Keratinocyte (primary cell): Measurements from ENCODE around the gene HORMAD2. TPM values are rescaled to one million over a fixed set of nuclear protein-coding genes. Genes with fewer than 3 reads are reported as not detected.

Source experiments
- DNase-seq: peaks from one replicate; pipeline ENCODE4 v3.0.0-alpha.2; 2011; ENCODE audit warnings: low read depth, missing footprints, low spot score
- FAIRE-seq: peaks from 2 replicates; lab custom pipeline; 2011; peaks lifted over from hg19 to GRCh38; lab: Jason Lieb, UNC
- H2AFZ ChIP-seq: 2 replicates; pipeline ENCODE4 v1.6.0; 2012; ENCODE audit warnings: low read length, control low read depth, inconsistent platforms; ENCODE audit not compliant: control insufficient read depth
- H3K27ac ChIP-seq: 2 replicates; pipeline ENCODE4 v1.5.1; 2011; ENCODE audit warnings: low read length; ENCODE audit not compliant: control insufficient read depth, insufficient read depth
- H3K27me3 ChIP-seq: 3 replicates; pipeline ENCODE4 v1.6.0; 2011; ENCODE audit warnings: low read length; ENCODE audit not compliant: control insufficient read depth, insufficient read depth; ENCODE audit errors: extremely low read depth
- H3K36me3 ChIP-seq, 2 experiments: 2 replicates in 1 of 2; 3 replicates in 1 of 2; pipeline ENCODE4 v1.5.1; 2011; ENCODE audit warnings: low read length in 2 of 2, mild to moderate bottlenecking in 1 of 2; ENCODE audit not compliant: control insufficient read depth in 2 of 2, insufficient read depth in 2 of 2; ENCODE audit errors: extremely low read depth in 1 of 2
- H3K4me1 ChIP-seq: 3 replicates; pipeline ENCODE4 v1.5.1; 2011; ENCODE audit warnings: low read length; ENCODE audit not compliant: control insufficient read depth, insufficient read depth; ENCODE audit errors: extremely low read depth
- H3K4me2 ChIP-seq: 3 replicates; pipeline ENCODE4 v1.6.0; 2011; ENCODE audit warnings: low read depth, low read length; ENCODE audit not compliant: control insufficient read depth, insufficient read depth; ENCODE audit errors: extremely low read depth
- H3K4me3 ChIP-seq, 3 experiments: fragments of 200-600 bp in 1 of 3; sonication (generic) in 1 of 3; 2 replicates in 2 of 3; 3 replicates in 1 of 3; pipeline ENCODE4 v1.5.1; 2011 to 2016; ENCODE audit warnings: low read length in 3 of 3, mild to moderate bottlenecking in 3 of 3, control low read depth in 2 of 3, inconsistent platforms in 1 of 3, low read depth in 1 of 3, mixed read lengths in 1 of 3, mixed run types in 1 of 3, moderate library complexity in 1 of 3; ENCODE audit not compliant: control insufficient read depth in 2 of 3, insufficient read depth in 2 of 3; ENCODE audit errors: extremely low read depth in 1 of 3
- H3K79me2 ChIP-seq: 2 replicates; pipeline ENCODE4 v1.6.0; 2012; ENCODE audit warnings: low read length; ENCODE audit not compliant: control insufficient read depth, insufficient read depth
- H3K9ac ChIP-seq: 3 replicates; pipeline ENCODE4 v1.6.0; 2011; ENCODE audit warnings: low read length; ENCODE audit not compliant: control insufficient read depth, insufficient read depth; ENCODE audit errors: extremely low read depth
- H3K9me1 ChIP-seq: 3 replicates; pipeline ENCODE4 v1.6.0; 2011; ENCODE audit warnings: low read length; ENCODE audit not compliant: control insufficient read depth, insufficient read depth; ENCODE audit errors: extremely low read depth
- H3K9me3 ChIP-seq: 2 replicates; pipeline ENCODE4 v1.5.1; 2012; ENCODE audit warnings: low read depth, low read length; ENCODE audit not compliant: control insufficient read depth
- H4K20me1 ChIP-seq: 3 replicates; pipeline ENCODE4 v1.6.0; 2011; ENCODE audit warnings: low read length; ENCODE audit not compliant: control insufficient read depth, insufficient read depth; ENCODE audit errors: extremely low read depth
- CTCF ChIP-seq, 3 experiments: IDR thresholded peaks in 1 of 3; conservative IDR thresholded peaks in 1 of 3; optimal IDR thresholded peaks in 1 of 3; 2 replicates in 2 of 3; 3 replicates in 1 of 3; pipeline versions ENCODE3 to v1.5.1; 2011; ENCODE audit warnings: low read length in 3 of 3, mild to moderate bottlenecking in 3 of 3, moderate library complexity in 2 of 3, control low read depth in 1 of 3, inconsistent platforms in 1 of 3; ENCODE audit not compliant: insufficient read depth in 2 of 3; ENCODE audit errors: extremely low read depth in 1 of 3
- EZH2 ChIP-seq: IDR thresholded peaks from one replicate; pipeline ENCODE4 v1.6.1; 2012; ENCODE audit warnings: inconsistent platforms, mild to moderate bottlenecking, low read length, moderate library complexity
- dilution Hi-C: fragments of 300-500 bp; cut with MboI; formaldehyde crosslinking; loops from one replicate; pipeline ENCODE4 v1.7.0; 2020; ENCODE audit warnings: low sequenced_read_pairs; ENCODE audit not compliant: extremely low pct_ligation_motif_present
- polyA plus RNA-seq, 5 experiments: library from polyadenylated mRNA; depleted of rRNA in 3 of 5; stranded (reverse) in 3 of 5; stranded (forward) in 1 of 5; unstranded in 1 of 5; fragments of >200 nt; gene quantifications; 1 replicate in 1 of 5; 2 replicates in 3 of 5; 3 replicates in 1 of 5; pipeline versions ENCODE4 v1.2.1 to v1.2.3, GENCODE V29; 2011 to 2012; ENCODE audit warnings: missing spikeins in 2 of 5, low read depth in 1 of 5, low replicate concordance in 1 of 5

HORMAD2 gene
- polyA plus RNA-seq, 1 donor (not counting 4 experiments of a cell fraction or from before 2014, with no cell fraction given) = not detected

GRCh38 chr22:30143265-30143664 lies 63.0 kb downstream of the HORMAD2 start:
- H3K27ac ChIP-seq = no peak overlapping the region
- FAIRE-seq (no peak), DNase-seq (no peak)
- no peaks in the 10 kb centered on the region for H3K9me1 ChIP-seq
- no peaks in the 10 kb centered on the region for H3K4me1 ChIP-seq
- dilution Hi-C loops = no loop called here
- no peak overlapping the region for H3K4me2 ChIP-seq
- no peak overlapping the region for H3K9ac ChIP-seq
- H4K20me1 ChIP-seq = no peaks in the 10 kb centered on the region
- no peak overlapping the region for H3K4me3 ChIP-seq
- no peaks in the 10 kb centered on the region for H3K27me3 ChIP-seq
- H3K79me2 ChIP-seq = no peaks in the 10 kb centered on the region
- H3K36me3 ChIP-seq = no peaks in the 10 kb centered on the region
- TF ChIP-seq EZH2 (no peak), CTCF (optimal IDR thresholded peaks at IDR 0.05 in 1 of 3, IDR thresholded peaks at IDR 0.05 in 1 of 3, conservative IDR thresholded peaks at IDR 0.05 in 1 of 3; ENCODE audit: extremely low read depth in 1 of 3, insufficient read depth in 2 of 3, low read length in 3 of 3) (no peak)
- no peak overlapping the region for H2AFZ ChIP-seq
- H3K9me3 ChIP-seq = no peaks in the 10 kb centered on the region

DNA sequence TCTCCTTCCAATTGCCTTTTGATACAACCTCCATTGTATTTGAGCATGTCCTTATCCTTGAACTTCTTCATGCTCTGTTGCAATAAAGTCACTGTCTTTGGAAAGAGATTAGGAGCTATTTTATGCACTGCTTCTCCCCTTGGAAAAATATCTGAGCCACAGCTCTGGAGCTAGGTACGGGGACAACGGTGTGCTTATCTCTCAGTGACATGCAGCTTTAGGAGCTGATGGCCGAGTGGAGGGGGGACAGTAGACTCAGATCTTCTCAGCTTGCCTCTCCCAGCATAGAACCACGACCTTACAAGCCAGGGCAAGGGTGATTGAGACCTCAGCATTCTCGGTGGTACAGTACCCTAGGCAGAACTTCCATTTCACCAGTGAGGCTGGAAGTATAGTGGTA lies 64.1 kb downstream of the HORMAD2 start:
- no peaks in the 10 kb centered on the region for H3K4me1 ChIP-seq
- H2AFZ ChIP-seq = no peak overlapping the region
- no peaks in the 10 kb centered on the region for H3K27me3 ChIP-seq
- no peaks in the 10 kb centered on the region for H3K9me3 ChIP-seq
- no peak overlapping the region for H3K9ac ChIP-seq
- H3K9me1 ChIP-seq = no peaks in the 10 kb centered on the region
- no peak overlapping the region for H3K4me3 ChIP-seq
- no peak for DNase-seq
- H3K4me2 ChIP-seq = no peak overlapping the region
- no peak overlapping the region for H3K27ac ChIP-seq
- no peaks in the 10 kb centered on the region for H3K36me3 ChIP-seq
- H4K20me1 ChIP-seq = no peaks in the 10 kb centered on the region
- H3K79me2 ChIP-seq = no peaks in the 10 kb centered on the region
- TF ChIP-seq CTCF (optimal IDR thresholded peaks at IDR 0.05 in 1 of 3, IDR thresholded peaks at IDR 0.05 in 1 of 3, conservative IDR thresholded peaks at IDR 0.05 in 1 of 3; ENCODE audit: extremely low read depth in 1 of 3, insufficient read depth in 2 of 3, low read length in 3 of 3) (no peak), EZH2 (no peak)
- no peak for FAIRE-seq
- dilution Hi-C loops = no loop called here
